Heart left ventricle (tissue), 16 donors: Measurements from ENCODE around the gene RIPOR1. TPM values are rescaled to one million over a fixed set of nuclear protein-coding genes. Genes with fewer than 3 reads are reported as not detected.
A peak's percentile ranks its signal among the peaks of the same experiment; 100 is the strongest.

ENCODE experiments used
- ATAC-seq, 4 donors: fragments of 200-7000 bp; cut with Tn5 transposase; one replicate each; pipeline ENCODE4 v1.9.1; 2020 to 2022; ENCODE audit warnings: moderate library complexity in 4 of 4, mild to moderate bottlenecking in 3 of 4, moderate number of reproducible peaks in 1 of 4
- DNase-seq, 5 donors: peaks; one replicate each; pipeline ENCODE4 v3.0.0-alpha.2; 2020
- H3K27ac ChIP-seq, 12 donors: fragments of 200-600 bp; sonication (generic) in 4 of 12; one replicate each; pipeline versions ENCODE4 v1.5.0 to v1.8.0; 2016 to 2022; ENCODE audit warnings: mild to moderate bottlenecking in 2 of 12
- H3K27me3 ChIP-seq, 9 donors: fragments of 200-600 bp; sonication (generic) in 2 of 9; one replicate each; pipeline versions ENCODE4 v1.5.1 to v1.8.0; 2016 to 2022; ENCODE audit warnings: mild to moderate bottlenecking in 3 of 9
- H3K36me3 ChIP-seq, 9 donors: fragments of 200-600 bp; sonication (generic) in 2 of 9; one replicate each; pipeline versions ENCODE4 v1.5.0 to v1.8.0; 2018 to 2022; ENCODE audit warnings: mild to moderate bottlenecking in 2 of 9
- H3K4me1 ChIP-seq, 12 donors: fragments of 200-600 bp; sonication (generic) in 4 of 12; one replicate each; pipeline versions ENCODE4 v1.5.0 to v1.8.0; 2016 to 2022; ENCODE audit warnings: mild to moderate bottlenecking in 3 of 12
- H3K4me3 ChIP-seq, 12 donors: fragments of 200-600 bp; sonication (generic) in 4 of 12; one replicate each; pipeline versions ENCODE4 v1.5.0 to v1.8.0; 2017 to 2022; ENCODE audit warnings: mild to moderate bottlenecking in 9 of 12, moderate library complexity in 4 of 12
- H3K9me3 ChIP-seq, 12 donors: fragments of 200-600 bp; sonication (generic) in 4 of 12; one replicate each; pipeline versions ENCODE4 v1.5.0 to v1.8.0; 2016 to 2022; ENCODE audit warnings: mild to moderate bottlenecking in 1 of 12
- POLR2A ChIP-seq, 2 donors: fragments of 450-650 bp; IDR thresholded peaks; one replicate each; pipeline ENCODE4 v1.6.1; 2017; ENCODE audit warnings: antibody characterized with exemption in 2 of 2, mild to moderate bottlenecking in 2 of 2, moderate library complexity in 2 of 2
- WGBS, 4 donors: extraction: QIAGEN DNeasy Blood & Tissue Kit in 2 of 4; methylation state at CpG; one replicate each; pipeline versions ENCODE4 v1.1.5 to v1.1.7; 2013 to 2018; 5-methylcytosine and 5-hydroxymethylcytosine counted together
- intact Hi-C, 10 donors: fragments of 100-400 bp; cut with DNase I; formaldehyde crosslinking; loops; one replicate each; pipeline versions ENCODE4 v1.11.1 to v1.14.2; 2022
- polyA plus RNA-seq, 2 donors: library from polyadenylated mRNA; stranded (reverse); fragments of 200-250 nt; gene quantifications; one replicate each; pipeline ENCODE4 v1.2.3, GENCODE V29; 2013
- total RNA-seq, 9 donors: library from RNA; depleted of rRNA in 2 of 9; stranded (reverse); fragments of >200 nt in 2 of 9; fragmentation: NEBNext Ultra II Directional in 3 of 9; extraction: Animal tissue kit (Norgen Biotek cat#: 25700) in 3 of 9; gene quantifications; one replicate each; pipeline versions ENCODE4 v1.1.0 to v1.2.4, GENCODE V29; 2016 to 2023
- TF ChIP-seq, protein P1 (sequence below), 12 donors: fragments of 200-600 bp; sonication (generic) in 4 of 12; IDR thresholded peaks; one replicate each; pipeline versions ENCODE4 v1.5.0 to v1.8.0; 2018 to 2022; ENCODE audit warnings: antibody characterized with exemption in 12 of 12, mild to moderate bottlenecking in 5 of 12
- donor health status: ischemic (EF 13 %, LVEDD 7.1; RV severe dilation, severe dysfunction).
- donor health status: healthy with polysubstance abuse.
- donor health status: DM: no; HTN: yes; CAD: no.
- donor health status: DM: no; HTN: no; CAD: no.
- donor health status: ischemic (EF 25% LVEDD 6.9; RV normal size, moderate dysfunction).
- donor health status: ischemic (EF 25% LVEDD 5.7; RV mildly dilated, moderate dysfunction).
- donor health status: healthy.
- donor health status: DM: yes; HTN: yes; CAD: no.
- donor health status: ischemic (EF 35%, LVEDD 5.7; RV mildly dilated, moderate dysfunction).
- donor health status: nonischemic (EF 11% LVEDD 7.7; RV severe dilation, severe dysfunction).
- donor health status: DM: yes; HTN: yes; CAD: no.
- donor health status: PGD.
- donor health status: ischemic (EF 29% LVEDD 5.4; RV normal size, mild dysfunction).
- donor health status: nonischemic (EF 23%, LVEDD 6.1; RV moderate dilation, normal function).

The RIPOR1 gene
- total and polyA plus RNA-seq, 11 donors, result 40.7 to 156 (median 65.2) TPM

DNA sequence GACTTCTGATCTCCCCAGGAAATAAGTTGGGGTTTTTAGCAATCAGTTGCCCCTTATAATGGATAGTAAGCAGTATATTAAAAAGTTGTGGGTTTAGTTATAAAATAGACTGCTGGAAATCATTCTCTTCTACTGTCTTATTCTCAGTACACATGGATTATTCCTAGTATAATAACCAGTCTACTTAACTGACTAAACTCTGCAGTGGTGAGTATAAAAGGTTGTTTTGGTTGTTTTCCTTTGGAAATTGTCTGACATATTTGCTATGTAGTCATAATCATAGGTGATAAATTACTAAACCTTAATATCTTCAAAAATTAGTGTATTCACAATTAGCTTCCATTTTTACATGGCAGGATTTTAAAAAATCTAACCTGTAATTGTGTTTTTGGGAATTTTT lies 65.1 kb downstream of the RIPOR1 start:
- TF ChIP-seq POLR2A (IDR thresholded peaks at IDR 0.05), result no peak
- TF ChIP-seq, protein P1, sequence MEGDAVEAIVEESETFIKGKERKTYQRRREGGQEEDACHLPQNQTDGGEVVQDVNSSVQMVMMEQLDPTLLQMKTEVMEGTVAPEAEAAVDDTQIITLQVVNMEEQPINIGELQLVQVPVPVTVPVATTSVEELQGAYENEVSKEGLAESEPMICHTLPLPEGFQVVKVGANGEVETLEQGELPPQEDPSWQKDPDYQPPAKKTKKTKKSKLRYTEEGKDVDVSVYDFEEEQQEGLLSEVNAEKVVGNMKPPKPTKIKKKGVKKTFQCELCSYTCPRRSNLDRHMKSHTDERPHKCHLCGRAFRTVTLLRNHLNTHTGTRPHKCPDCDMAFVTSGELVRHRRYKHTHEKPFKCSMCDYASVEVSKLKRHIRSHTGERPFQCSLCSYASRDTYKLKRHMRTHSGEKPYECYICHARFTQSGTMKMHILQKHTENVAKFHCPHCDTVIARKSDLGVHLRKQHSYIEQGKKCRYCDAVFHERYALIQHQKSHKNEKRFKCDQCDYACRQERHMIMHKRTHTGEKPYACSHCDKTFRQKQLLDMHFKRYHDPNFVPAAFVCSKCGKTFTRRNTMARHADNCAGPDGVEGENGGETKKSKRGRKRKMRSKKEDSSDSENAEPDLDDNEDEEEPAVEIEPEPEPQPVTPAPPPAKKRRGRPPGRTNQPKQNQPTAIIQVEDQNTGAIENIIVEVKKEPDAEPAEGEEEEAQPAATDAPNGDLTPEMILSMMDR (IDR thresholded peaks at IDR 0.05), result no peak
- Histone ChIP-seq H3K27me3 (no peaks in the 10 kb centered on the region), H3K4me1 (peaks cover 0 to 25% (median 0%) of the 10 kb centered on the region in 12 donors), H3K9me3 (no peaks in the 10 kb centered on the region), H3K36me3 (peaks cover 0 to 18% (median 0%) of the 10 kb centered on the region in 9 donors), H3K27ac (no peak overlapping the region), H3K4me3 (no peak overlapping the region)
- intact Hi-C loops, result no loop called here
- ATAC-seq (no peak), DNase-seq (no peak)

DNA sequence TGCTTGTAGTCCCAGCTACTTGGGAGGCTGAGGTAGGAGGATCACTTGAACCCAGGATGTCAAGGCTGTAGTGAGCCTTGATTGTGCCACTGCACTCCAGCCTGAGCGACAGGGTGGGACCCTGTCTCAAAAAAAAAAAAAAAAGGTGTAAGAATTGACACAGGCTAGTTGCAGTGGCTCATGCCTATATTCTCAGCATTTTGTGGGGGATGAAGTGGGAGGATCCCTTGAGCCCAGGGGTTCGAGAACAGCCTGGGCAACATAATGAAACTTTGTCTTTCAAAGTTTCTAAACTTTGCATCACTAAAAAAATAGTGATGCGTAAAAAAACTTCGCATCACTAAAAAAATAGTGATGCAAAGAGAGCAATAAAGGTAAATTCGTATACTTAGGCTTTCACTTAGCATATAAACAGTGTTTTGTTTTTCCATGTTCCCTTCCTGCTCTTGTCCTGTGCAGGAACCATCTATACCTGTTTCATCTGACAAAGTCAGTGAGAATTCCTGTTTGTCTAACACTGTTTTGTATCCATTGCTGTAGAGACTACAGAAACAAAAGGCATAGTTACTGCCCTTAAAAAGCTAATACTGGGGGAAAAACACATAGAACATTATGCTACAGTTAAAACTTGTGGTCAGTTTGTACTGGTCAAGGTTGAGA lies 65.8 kb downstream of the RIPOR1 start:
- H3K27ac ChIP-seq, result no peak overlapping the region
- no peak for ATAC-seq
- intact Hi-C loops, result no loop called here
- no peak overlapping the region for H3K4me3 ChIP-seq
- TF ChIP-seq, protein P1 (IDR thresholded peaks at IDR 0.05), result no peak
- no peak for TF ChIP-seq POLR2A (IDR thresholded peaks at IDR 0.05)
- H3K27me3 ChIP-seq, result no peaks in the 10 kb centered on the region
- DNase-seq, result no peak
- 78 to 95% (median 90%) methylated on average over 5 of the region's 5 CpGs for WGBS, 4 donors
- peaks cover 0 to 29% (median 0%) of the 10 kb centered on the region in 12 donors for H3K4me1 ChIP-seq
- no peaks in the 10 kb centered on the region for H3K9me3 ChIP-seq
- H3K36me3 ChIP-seq, result peaks cover 0 to 18% (median 0%) of the 10 kb centered on the region in 9 donors

DNA sequence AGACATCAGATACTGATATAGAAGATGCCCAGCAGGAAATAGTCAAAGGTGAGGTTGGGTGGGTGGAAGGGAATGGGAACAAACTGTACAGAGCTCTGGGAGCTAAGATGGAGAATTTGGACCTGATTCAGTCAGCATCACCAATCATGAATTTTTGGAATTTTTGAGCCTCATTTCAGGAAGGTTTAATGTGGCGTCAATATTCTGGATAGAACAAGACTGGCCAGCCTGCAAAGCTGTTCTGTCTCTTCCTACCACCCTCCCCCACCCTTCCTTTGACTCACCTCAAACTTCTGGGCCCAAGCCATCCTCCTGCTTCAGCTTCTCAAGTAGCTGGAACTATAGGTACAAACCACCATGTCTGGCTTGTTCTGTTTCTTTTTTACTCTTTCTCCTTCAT lies 66.3 kb downstream of the RIPOR1 start:
- Histone ChIP-seq H3K4me1 (peaks cover 0 to 29% (median 0%) of the 10 kb centered on the region in 12 donors), H3K27me3 (no peaks in the 10 kb centered on the region), H3K36me3 (peaks cover 0 to 18% (median 0%) of the 10 kb centered on the region in 9 donors), H3K9me3 (no peaks in the 10 kb centered on the region), H3K27ac (no peak overlapping the region), H3K4me3 (no peak overlapping the region)
- 59 to 84% (median 75%) methylated on average over 1 of the region's 1 CpG for WGBS, 4 donors
- ATAC-seq, result peak in 1 of 4 donors; percentile 50
- intact Hi-C loops, result no loop called here
- TF ChIP-seq, protein P1 (IDR thresholded peaks at IDR 0.05), result no peak
- TF ChIP-seq POLR2A (IDR thresholded peaks at IDR 0.05), result no peak
- no peak for DNase-seq

Other genes with a start within 250 kb of the RIPOR1 start
- gene PLEKHG4, start 249.3 kb upstream of the RIPOR1 start, total RNA-seq, result 1 to 10 TPM in 4 of 9 donors, under 1 TPM in 5; 0.44 to 4.0 (median 0.94) TPM
- 1 to 10 TPM; 1.2 to 1.4 TPM for gene PLEKHG4, start 249.3 kb upstream of the RIPOR1 start, polyA plus RNA-seq
- under 1 TPM in 1 of 9 donors, not detected in 8; 0.29 TPM for gene KCTD19, start 202.1 kb upstream of the RIPOR1 start, total RNA-seq
- gene KCTD19, start 202.1 kb upstream of the RIPOR1 start, polyA plus RNA-seq, result under 1 TPM in 1 of 2 donors, not detected in 1; 0.19 TPM
- under 1 TPM in 1 of 9 donors, not detected in 8; 0.27 TPM for gene LRRC36, start 202.0 kb upstream of the RIPOR1 start, total RNA-seq
- under 1 TPM; 0.15 to 0.42 TPM for gene LRRC36, start 202.0 kb upstream of the RIPOR1 start, polyA plus RNA-seq
- gene TPPP3, start 135.3 kb upstream of the RIPOR1 start, total RNA-seq, result 10 to 100 TPM in 5 of 9 donors, 1 to 10 TPM in 4; 7.0 to 17.0 (median 10.2) TPM
- gene TPPP3, start 135.3 kb upstream of the RIPOR1 start, polyA plus RNA-seq, result 10 to 100 TPM; 13.4 to 20.1 TPM
- 10 to 100 TPM in 1 of 9 donors, 1 to 10 TPM in 8; 3.5 to 11.6 (median 5.4) TPM for gene ZDHHC1, start 112.4 kb upstream of the RIPOR1 start, total RNA-seq
- 1 to 10 TPM; 2.7 to 5.1 TPM for gene ZDHHC1, start 112.4 kb upstream of the RIPOR1 start, polyA plus RNA-seq
- under 1 TPM in 8 of 9 donors, not detected in 1; 0.32 to 1.00 (median 0.59) TPM for gene HSD11B2, start 97.7 kb upstream of the RIPOR1 start, total RNA-seq
- gene HSD11B2, start 97.7 kb upstream of the RIPOR1 start, polyA plus RNA-seq, result under 1 TPM; 0.15 to 0.26 TPM
- 100 to 1,000 TPM in 3 of 9 donors, 10 to 100 TPM in 6; 52.7 to 141 (median 68.5) TPM for gene ATP6V0D1, start 47.7 kb upstream of the RIPOR1 start, total RNA-seq
- gene ATP6V0D1, start 47.7 kb upstream of the RIPOR1 start, polyA plus RNA-seq, result 100 to 1,000 TPM in 1 of 2 donors, 10 to 100 TPM in 1; 18.6 to 104 TPM
- not detected for gene AGRP, start 45.3 kb upstream of the RIPOR1 start, total RNA-seq
- gene AGRP, start 45.3 kb upstream of the RIPOR1 start, polyA plus RNA-seq, result not detected
- gene CTCF, start 33.7 kb downstream of the RIPOR1 start, total RNA-seq, result 10 to 100 TPM; 19.0 to 35.8 (median 25.4) TPM
- 10 to 100 TPM; 13.9 to 18.6 TPM for gene CTCF, start 33.7 kb downstream of the RIPOR1 start, polyA plus RNA-seq
- gene CARMIL2, start 116.3 kb downstream of the RIPOR1 start, total RNA-seq, result 1 to 10 TPM in 3 of 9 donors, under 1 TPM in 4, not detected in 2; 0.27 to 1.7 (median 0.60) TPM
- gene CARMIL2, start 116.3 kb downstream of the RIPOR1 start, polyA plus RNA-seq, result under 1 TPM; 0.21 to 0.30 TPM
- gene ACD, start 131.4 kb downstream of the RIPOR1 start, total RNA-seq, result 10 to 100 TPM in 4 of 9 donors, 1 to 10 TPM in 5; 6.2 to 19.9 (median 9.5) TPM
- gene ACD, start 131.4 kb downstream of the RIPOR1 start, polyA plus RNA-seq, result 10 to 100 TPM in 1 of 2 donors, 1 to 10 TPM in 1; 7.8 to 15.6 TPM
- gene PARD6A, start 132.1 kb downstream of the RIPOR1 start, total RNA-seq, result 1 to 10 TPM; 1.7 to 5.6 (median 2.9) TPM
- gene PARD6A, start 132.1 kb downstream of the RIPOR1 start, polyA plus RNA-seq, result 1 to 10 TPM; 2.7 to 7.0 TPM
- gene ENKD1, start 137.9 kb downstream of the RIPOR1 start, total RNA-seq, result 10 to 100 TPM in 4 of 9 donors, 1 to 10 TPM in 5; 7.6 to 15.6 (median 8.6) TPM
- gene ENKD1, start 137.9 kb downstream of the RIPOR1 start, polyA plus RNA-seq, result 10 to 100 TPM; 11.8 to 26.9 TPM
- 10 to 100 TPM in 1 of 9 donors, 1 to 10 TPM in 8; 3.5 to 11.6 (median 4.3) TPM for gene C16orf86, start 138.0 kb downstream of the RIPOR1 start, total RNA-seq
- 1 to 10 TPM; 2.1 to 4.4 TPM for gene C16orf86, start 138.0 kb downstream of the RIPOR1 start, polyA plus RNA-seq
- gene GFOD2, start 190.5 kb downstream of the RIPOR1 start, total RNA-seq, result 10 to 100 TPM in 3 of 9 donors, 1 to 10 TPM in 6; 6.5 to 11.7 (median 9.8) TPM
- 10 to 100 TPM in 1 of 2 donors, 1 to 10 TPM in 1; 8.2 to 15.4 TPM for gene GFOD2, start 190.5 kb downstream of the RIPOR1 start, polyA plus RNA-seq